ENCODE data around the gene SPON1.
"Not testable (repeated sequence)": the region's sequence is repeated elsewhere in the genome, so short reads cannot be mapped to it uniquely, and the experiment has no call there.

The SPON1 gene

GRCh38 chr11:14136561-14136960, 174.0 kb downstream of the SPON1 start:
- no peaks in the 10 kb centered on the region for H3K36me3 ChIP-seq (ENCODE audit: insufficient read depth, low read length)
- H3K9ac ChIP-seq (ENCODE audit: low read depth, low read length), result no peak overlapping the region
- H3K9me3 ChIP-seq (ENCODE audit: control insufficient read depth, insufficient read depth, low read length), result no peaks in the 10 kb centered on the region
- 0 out of 2 replicates have a peak, but pooled peaks cover 3% of the 10 kb centered on the region for H3K4me1 ChIP-seq (ENCODE audit: insufficient read depth, low read length)

- Histone ChIP-seq H3K4me1 (ENCODE audit: insufficient read depth, low read length) (no peaks in the 10 kb centered on the region), H3K9ac (ENCODE audit: low read depth, low read length) (no peak overlapping the region), H3K9me3 (ENCODE audit: control insufficient read depth, insufficient read depth, low read length) (no peaks in the 10 kb centered on the region), H3K36me3 (ENCODE audit: insufficient read depth, low read length) (no peaks in the 10 kb centered on the region)
Measured at GRCh38 chr11:14137284-14137683, 174.8 kb downstream of the SPON1 start.

- H3K9ac ChIP-seq (ENCODE audit: low read depth, low read length), result no peak overlapping the region
- H3K4me1 ChIP-seq (ENCODE audit: insufficient read depth, low read length), result no peaks in the 10 kb centered on the region
- H3K9me3 ChIP-seq (ENCODE audit: control insufficient read depth, insufficient read depth, low read length), result no peaks in the 10 kb centered on the region
- H3K36me3 ChIP-seq (ENCODE audit: insufficient read depth, low read length), result no peaks in the 10 kb centered on the region
Measured at GRCh38 chr11:14140991-14141390, 178.5 kb downstream of the SPON1 start.

GRCh38 chr11:14141676-14142075, 179.2 kb downstream of the SPON1 start:
- no peaks in the 10 kb centered on the region for H3K36me3 ChIP-seq (ENCODE audit: insufficient read depth, low read length)
- no peaks in the 10 kb centered on the region for H3K4me1 ChIP-seq (ENCODE audit: insufficient read depth, low read length)
- no peaks in the 10 kb centered on the region for H3K9me3 ChIP-seq (ENCODE audit: control insufficient read depth, insufficient read depth, low read length)
- H3K9ac ChIP-seq (ENCODE audit: low read depth, low read length), result no peak overlapping the region

- Histone ChIP-seq H3K9me3 (ENCODE audit: control insufficient read depth, insufficient read depth, low read length) (no peaks in the 10 kb centered on the region), H3K9ac (ENCODE audit: low read depth, low read length) (no peak overlapping the region), H3K36me3 (ENCODE audit: insufficient read depth, low read length) (no peaks in the 10 kb centered on the region), H3K4me1 (ENCODE audit: insufficient read depth, low read length) (no peaks in the 10 kb centered on the region)
Measured at GRCh38 chr11:14144934-14145333, 182.4 kb downstream of the SPON1 start.

- Histone ChIP-seq H3K36me3 (ENCODE audit: insufficient read depth, low read length) (no peaks in the 10 kb centered on the region), H3K4me1 (ENCODE audit: insufficient read depth, low read length) (no peaks in the 10 kb centered on the region), H3K9ac (ENCODE audit: low read depth, low read length) (no peak overlapping the region), H3K9me3 (ENCODE audit: control insufficient read depth, insufficient read depth, low read length) (peaks cover 2% of the 10 kb centered on the region; the same call in 1 of the 2 replicates)
Measured at GRCh38 chr11:14148653-14149273, 186.2 kb downstream of the SPON1 start.

GRCh38 chr11:14149683-14150082, 187.2 kb downstream of the SPON1 start:
- no peak overlapping the region for H3K9ac ChIP-seq (ENCODE audit: low read depth, low read length)
- H3K4me1 ChIP-seq (ENCODE audit: insufficient read depth, low read length), result no peaks in the 10 kb centered on the region
- H3K9me3 ChIP-seq (ENCODE audit: control insufficient read depth, insufficient read depth, low read length), result peaks cover 6% of the 10 kb centered on the region
- H3K36me3 ChIP-seq (ENCODE audit: insufficient read depth, low read length), result no peaks in the 10 kb centered on the region

GRCh38 chr11:14150878-14151277, 188.4 kb downstream of the SPON1 start:
- no peak overlapping the region for H3K9ac ChIP-seq (ENCODE audit: low read depth, low read length)
- H3K4me1 ChIP-seq (ENCODE audit: insufficient read depth, low read length), result no peaks in the 10 kb centered on the region
- peaks cover 6% of the 10 kb centered on the region for H3K9me3 ChIP-seq (ENCODE audit: control insufficient read depth, insufficient read depth, low read length)
- H3K36me3 ChIP-seq (ENCODE audit: insufficient read depth, low read length), result no peaks in the 10 kb centered on the region

GRCh38 chr11:14154103-14154502, 191.6 kb downstream of the SPON1 start:
- H3K9me3 ChIP-seq (ENCODE audit: control insufficient read depth, insufficient read depth, low read length), result peaks cover 12% of the 10 kb centered on the region
- not testable (repeated sequence) for H3K9ac ChIP-seq (ENCODE audit: low read depth, low read length); H3K36me3 ChIP-seq (ENCODE audit: insufficient read depth, low read length)

GRCh38 chr11:14158393-14158792, 195.9 kb downstream of the SPON1 start:
- Histone ChIP-seq H3K4me1 (ENCODE audit: insufficient read depth, low read length) (no peaks in the 10 kb centered on the region), H3K9ac (ENCODE audit: low read depth, low read length) (no peak overlapping the region), H3K9me3 (ENCODE audit: control insufficient read depth, insufficient read depth, low read length) (peaks cover 11% of the 10 kb centered on the region), H3K36me3 (ENCODE audit: insufficient read depth, low read length) (no peaks in the 10 kb centered on the region)

More at GRCh38 chr11:14154103-14154502, 191.6 kb downstream of the SPON1 start:
- H3K4me1 ChIP-seq (ENCODE audit: insufficient read depth, low read length), result not testable (repeated sequence)

- no peaks in the 10 kb centered on the region for H3K9me3 ChIP-seq (ENCODE audit: control insufficient read depth, insufficient read depth, low read length)
- no peaks in the 10 kb centered on the region for H3K4me1 ChIP-seq (ENCODE audit: insufficient read depth, low read length)
- H3K9ac ChIP-seq (ENCODE audit: low read depth, low read length), result no peak overlapping the region
- H3K36me3 ChIP-seq (ENCODE audit: insufficient read depth, low read length), result no peaks in the 10 kb centered on the region
Measured at GRCh38 chr11:14163576-14163975, 201.1 kb downstream of the SPON1 start.

GRCh38 chr11:14173679-14174078, 211.2 kb downstream of the SPON1 start:
- not testable (repeated sequence) for H3K9me3 ChIP-seq (ENCODE audit: control insufficient read depth, insufficient read depth, low read length); H3K4me1 ChIP-seq (ENCODE audit: insufficient read depth, low read length); H3K36me3 ChIP-seq (ENCODE audit: insufficient read depth, low read length); H3K9ac ChIP-seq (ENCODE audit: low read depth, low read length)

- no peaks in the 10 kb centered on the region for H3K9me3 ChIP-seq (ENCODE audit: control insufficient read depth, insufficient read depth, low read length)
- H3K36me3 ChIP-seq (ENCODE audit: insufficient read depth, low read length), result no peaks in the 10 kb centered on the region
- H3K4me1 ChIP-seq (ENCODE audit: insufficient read depth, low read length), result peaks cover 18% of the 10 kb centered on the region
- H3K9ac ChIP-seq (ENCODE audit: low read depth, low read length), result no peak overlapping the region
Measured at GRCh38 chr11:14179116-14179820, 216.7 kb downstream of the SPON1 start.

- Histone ChIP-seq H3K4me1 (ENCODE audit: insufficient read depth, low read length) (peaks cover 23% of the 10 kb centered on the region), H3K36me3 (ENCODE audit: insufficient read depth, low read length) (no peaks in the 10 kb centered on the region), H3K9ac (ENCODE audit: low read depth, low read length) (no peak overlapping the region), H3K9me3 (ENCODE audit: control insufficient read depth, insufficient read depth, low read length) (no peaks in the 10 kb centered on the region)
Measured at GRCh38 chr11:14181121-14181520, 218.6 kb downstream of the SPON1 start.

GRCh38 chr11:14182833-14183364, 220.4 kb downstream of the SPON1 start:
- no peak overlapping the region for H3K9ac ChIP-seq (ENCODE audit: low read depth, low read length)
- peaks cover 23% of the 10 kb centered on the region for H3K4me1 ChIP-seq (ENCODE audit: insufficient read depth, low read length)
- H3K9me3 ChIP-seq (ENCODE audit: control insufficient read depth, insufficient read depth, low read length), result no peaks in the 10 kb centered on the region; the same call in 1 of the 2 replicates
- no peaks in the 10 kb centered on the region for H3K36me3 ChIP-seq (ENCODE audit: insufficient read depth, low read length)

Measured in ES-I3 (cell line).